AG04449 (cell line): ENCODE data around the gene HECTD1.

ENCODE experiments used
- CTCF ChIA-PET: fragments of 350-600 bp; formaldehyde crosslinking; extraction: SDS; loops from one replicate; lab custom pipeline; 2021; ENCODE audit warnings: antibody characterized with exemption; lab: Yijun Ruan, JAX
- POLR2A ChIA-PET: fragments of 400-600, 350-600 bp; formaldehyde crosslinking; extraction: SDS; loops from one replicate; lab custom pipeline; 2020; ENCODE audit warnings: antibody characterized with exemption, inconsistent platforms; lab: Yijun Ruan, JAX
- DNase-seq: peaks from one replicate; pipeline ENCODE4 v3.0.0-alpha.2; 2010; ENCODE audit warnings: low read depth, low spot score
- H3K4me3 ChIP-seq: 2 replicates; pipeline ENCODE4 v1.5.1; 2011; ENCODE audit warnings: low read depth, mild to moderate bottlenecking, control low read depth, low read length
- CTCF ChIP-seq: IDR thresholded peaks from one replicate; pipeline ENCODE4 v1.5.1; 2011; ENCODE audit warnings: mild to moderate bottlenecking, moderate library complexity, low read length, control low read depth, inconsistent platforms; ENCODE audit not compliant: insufficient read depth; ENCODE audit errors: missing control alignments

The HECTD1 gene

GRCh38 chr14:31080056-31080455 lies 127.5 kb downstream of the HECTD1 start:
- TF ChIP-seq CTCF = no peak
- no peak overlapping the region for H3K4me3 ChIP-seq
- no peak for DNase-seq
- ChIA-PET CTCF (interaction anchor here (1.4 to 1.5 kb wide), 2 partner anchors 18 to 42 kb away, joined by 3 read pairs; no protein-coding TSS in a partner anchor), POLR2A (no interaction called here)

- H3K4me3 ChIP-seq = no peak overlapping the region
- no peak for TF ChIP-seq CTCF
- POLR2A ChIA-PET = no interaction called here
- no peak for DNase-seq
- CTCF ChIA-PET = interaction anchor here (1.5 kb wide), 2 partner anchors 14 to 17 kb away, joined by 3 read pairs; no protein-coding TSS in a partner anchor
These were observed 128.8 kb downstream of the HECTD1 start for GRCh38 chr14:31078766-31079165.

- no peak for TF ChIP-seq CTCF
- no peak for DNase-seq
- no peak overlapping the region for H3K4me3 ChIP-seq
- ChIA-PET POLR2A (no interaction called here), CTCF (interaction anchor here (1.9 kb wide), 1 partner anchor 8 kb away, joined by 9 read pairs; no protein-coding TSS in a partner anchor)
These were observed 132.4 kb downstream of the HECTD1 start for GRCh38 chr14:31075144-31075543.

- no peak overlapping the region for H3K4me3 ChIP-seq
- TF ChIP-seq CTCF = no peak
- no peak for DNase-seq
- CTCF ChIA-PET = interaction anchor here (1.1 kb wide), 1 partner anchor 19 kb away, joined by 3 read pairs; no protein-coding TSS in a partner anchor
- POLR2A ChIA-PET = interaction anchor here (1.3 kb wide), 1 partner anchor 45 kb away, joined by 7 read pairs; the partner anchor contains the start of gene STRN3
These were observed 136.4 kb downstream of the HECTD1 start for GRCh38 chr14:31071151-31071550.

GRCh38 chr14:31070431-31070830 lies 137.2 kb downstream of the HECTD1 start:
- POLR2A ChIA-PET = interaction anchor here (0.7 to 1.3 kb wide), 2 partner anchors 20 to 44 kb away, joined by 3 to 7 read pairs; partner anchors contain the start of gene STRN3
- peak; percentile 85 for DNase-seq
- no peak overlapping the region for H3K4me3 ChIP-seq
- TF ChIP-seq CTCF = no peak
- CTCF ChIA-PET = interaction anchor here (2.4 kb wide), 1 partner anchor 14 kb away, joined by 6 read pairs; no protein-coding TSS in a partner anchor

GRCh38 chr14:31069343-31069742 lies 138.2 kb downstream of the HECTD1 start:
- ChIA-PET POLR2A (no interaction called here), CTCF (interaction anchor here (2.4 kb wide), 1 partner anchor 15 kb away, joined by 6 read pairs; no protein-coding TSS in a partner anchor)
- no peak for TF ChIP-seq CTCF
- no peak for DNase-seq
- H3K4me3 ChIP-seq = no peak overlapping the region
